Measurements from ENCODE around the gene CFLAR.
"Not testable (repeated sequence)": the region's sequence is repeated elsewhere in the genome, so short reads cannot be mapped to it uniquely, and the experiment has no call there.

DNA sequence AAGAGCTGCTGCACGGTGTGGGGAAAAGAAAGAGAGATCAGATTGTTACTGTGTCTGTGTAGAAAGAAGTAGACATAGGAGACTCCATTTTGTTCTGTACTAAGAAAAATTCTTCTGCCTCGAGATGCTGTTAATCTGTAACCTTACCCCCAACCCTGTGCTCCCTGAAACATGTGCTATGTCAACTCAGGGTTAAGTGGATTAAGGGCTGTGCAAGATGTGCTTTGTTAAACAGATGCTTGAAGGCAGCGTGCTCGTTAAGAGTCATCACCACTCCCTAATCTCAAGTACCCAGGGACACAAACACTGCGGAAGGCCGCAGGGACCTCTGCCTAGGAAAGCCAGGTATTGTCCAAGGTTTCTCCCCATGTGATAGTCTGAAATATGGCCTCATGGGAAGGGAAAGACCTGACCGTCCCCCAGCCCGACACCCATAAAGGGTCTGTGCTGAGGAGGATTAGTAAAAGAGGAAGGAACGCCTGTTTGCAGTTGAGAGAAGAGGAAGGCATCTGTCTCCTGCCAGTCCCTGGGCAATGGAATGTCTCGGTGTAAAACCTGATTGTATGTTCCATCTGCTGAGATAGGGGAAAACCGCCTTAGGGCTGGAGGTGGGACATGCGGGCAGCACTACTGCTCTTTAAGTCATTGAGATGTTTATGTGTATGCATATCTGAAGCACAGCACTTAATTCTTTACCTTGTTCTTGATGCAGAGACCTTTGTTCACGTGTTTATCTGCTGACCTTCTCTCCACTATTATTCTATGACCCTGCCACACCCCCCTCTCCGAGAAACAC lies 23.2 kb downstream of the CFLAR start:
- TF ChIP-seq, protein P1, sequence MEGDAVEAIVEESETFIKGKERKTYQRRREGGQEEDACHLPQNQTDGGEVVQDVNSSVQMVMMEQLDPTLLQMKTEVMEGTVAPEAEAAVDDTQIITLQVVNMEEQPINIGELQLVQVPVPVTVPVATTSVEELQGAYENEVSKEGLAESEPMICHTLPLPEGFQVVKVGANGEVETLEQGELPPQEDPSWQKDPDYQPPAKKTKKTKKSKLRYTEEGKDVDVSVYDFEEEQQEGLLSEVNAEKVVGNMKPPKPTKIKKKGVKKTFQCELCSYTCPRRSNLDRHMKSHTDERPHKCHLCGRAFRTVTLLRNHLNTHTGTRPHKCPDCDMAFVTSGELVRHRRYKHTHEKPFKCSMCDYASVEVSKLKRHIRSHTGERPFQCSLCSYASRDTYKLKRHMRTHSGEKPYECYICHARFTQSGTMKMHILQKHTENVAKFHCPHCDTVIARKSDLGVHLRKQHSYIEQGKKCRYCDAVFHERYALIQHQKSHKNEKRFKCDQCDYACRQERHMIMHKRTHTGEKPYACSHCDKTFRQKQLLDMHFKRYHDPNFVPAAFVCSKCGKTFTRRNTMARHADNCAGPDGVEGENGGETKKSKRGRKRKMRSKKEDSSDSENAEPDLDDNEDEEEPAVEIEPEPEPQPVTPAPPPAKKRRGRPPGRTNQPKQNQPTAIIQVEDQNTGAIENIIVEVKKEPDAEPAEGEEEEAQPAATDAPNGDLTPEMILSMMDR (IDR thresholded peaks at IDR 0.05): not testable (repeated sequence)
- TF ChIP-seq POLR2AphosphoS5, POLR2A, EP300 (IDR thresholded peaks at IDR 0.05): not testable (repeated sequence)
